K562 (cell line): ENCODE data around the gene PPP1R14C. TPM values are rescaled to one million over a fixed set of nuclear protein-coding genes. Genes with fewer than 3 reads are reported as not detected.

Experiments
- ATF4 ChIP-seq: fragments of 450-650 bp; formaldehyde crosslinking; IDR thresholded peaks from 2 replicates; pipeline ENCODE4 v1.4.0; 2022; ENCODE audit warnings: mild to moderate bottlenecking, moderate library complexity
- ELF4 ChIP-seq: fragments of 450-650 bp; formaldehyde crosslinking; IDR thresholded peaks from 2 replicates; pipeline ENCODE4 v1.4.0; 2022; ENCODE audit warnings: missing genetic modification characterization
- FOXM1 ChIP-seq, 2 experiments: fragments of 450-650 bp in 1 of 2; sonication (generic) in 1 of 2; formaldehyde crosslinking in 1 of 2; IDR thresholded peaks; 2 replicates each; pipeline versions ENCODE4 v1.6.1 to v1.9.0; 2017 to 2022; ENCODE audit warnings: low read depth in 2 of 2, mild to moderate bottlenecking in 2 of 2, missing genetic modification reagents in 1 of 2, moderate library complexity in 1 of 2
- HLTF ChIP-seq: fragments of 450-650 bp; IDR thresholded peaks from 2 replicates; pipeline ENCODE4 v1.6.1; 2016
- HNRNPUL1 ChIP-seq: fragments of 200-400 bp; formaldehyde crosslinking; IDR thresholded peaks from 2 replicates; pipeline ENCODE4 v1.6.1; 2017; ENCODE audit warnings: low read length
- NR2C1 ChIP-seq, 2 experiments: fragments of 450-650 bp; IDR thresholded peaks; 2 replicates each; pipeline ENCODE4 v1.6.1; 2017; ENCODE audit warnings: mild to moderate bottlenecking in 2 of 2, antibody characterized with exemption in 1 of 2, inconsistent platforms in 1 of 2, missing compliant biosample characterization in 1 of 2, missing genetic modification characterization in 1 of 2
- SRSF3 ChIP-seq: fragments of 200-400 bp; formaldehyde crosslinking; IDR thresholded peaks from 2 replicates; pipeline ENCODE4 v1.6.1; 2016; ENCODE audit warnings: mild to moderate bottlenecking, low read length, moderate library complexity; ENCODE audit not compliant: insufficient read depth
- THAP7 ChIP-seq: fragments of 250-450 bp; sonication (Bioruptor Pico); IDR thresholded peaks from 2 replicates; pipeline ENCODE4 v1.5.0; 2021
- TRIM25 ChIP-seq: fragments of 450-650 bp; IDR thresholded peaks from 2 replicates; pipeline ENCODE4 v1.7.0; 2016; ENCODE audit warnings: borderline replicate concordance
- ZBTB5 ChIP-seq: fragments of 450-650 bp; IDR thresholded peaks from 2 replicates; pipeline ENCODE4 v1.6.1; 2017; ENCODE audit warnings: antibody characterized with exemption
- ZEB2 ChIP-seq: fragments of 450-650 bp; IDR thresholded peaks from 2 replicates; pipeline ENCODE4 v1.6.1; 2016
- ZNF695 ChIP-seq: fragments of 450-650 bp; formaldehyde crosslinking; IDR thresholded peaks from 2 replicates; pipeline ENCODE4 v1.4.0; 2020; ENCODE audit warnings: mild to moderate bottlenecking, moderate library complexity
- polyA plus RNA-seq, 8 experiments: library from polyadenylated mRNA; depleted of rRNA in 4 of 8; stranded (reverse) in 5 of 8; unstranded in 3 of 8; fragments of >200 nt; fragmentation: Nextera tagmentation in 2 of 8; fragmentation: Illumina TruSeq in 1 of 8; extraction: Ambion mirVana in 2 of 8; extraction: Trizol in 1 of 8; gene quantifications; 2 replicates each; pipeline versions ENCODE4 v1.2.1 to v1.2.3, GENCODE V29; 2011 to 2014; ENCODE audit warnings: inconsistent platforms in 1 of 8, missing spikeins in 1 of 8
- total RNA-seq, 7 experiments: library from RNA; depleted of rRNA in 6 of 7; stranded (reverse); fragments of >200 nt in 6 of 7; fragmentation: Illumina TruSeq in 2 of 7; extraction: Trizol in 2 of 7; gene quantifications; 2 replicates each; pipeline versions ENCODE4 v1.2.1 to v1.2.3, GENCODE V29; 2011 to 2021; ENCODE audit warnings: low replicate concordance in 1 of 7
- TF ChIP-seq, protein P1 (sequence below): fragments of 450-650 bp; IDR thresholded peaks from 2 replicates; pipeline ENCODE4 v1.6.1; 2016
- TF ChIP-seq, protein P2 (sequence below): fragments of 250-450 bp; sonication (Bioruptor Pico); IDR thresholded peaks from 2 replicates; pipeline ENCODE4 v1.8.0; 2021; ENCODE audit warnings: borderline replicate concordance, mild to moderate bottlenecking, moderate library complexity; ENCODE audit not compliant: poor library complexity, severe bottlenecking
- TF ChIP-seq, protein P3 (sequence below): fragments of 250-450 bp; sonication (Bioruptor Pico); IDR thresholded peaks from 2 replicates; pipeline ENCODE4 v1.4.0; 2020; ENCODE audit warnings: borderline replicate concordance

The PPP1R14C gene
- total and polyA plus RNA-seq, 9 of the 15 experiments (the other 6 are each of a cell fraction or from before 2014, with no cell fraction given), result 4.5 to 16.6 (median 11.9) TPM

GRCh38 chr6:150267686-150268561 is 125.1 kb downstream of the PPP1R14C start (continued):
- no peak; the same call in 1 of the 2 replicates for TF ChIP-seq ATF4 (CRISPR knock-in tag)
- TF ChIP-seq ZNF695, result no peak
- TF ChIP-seq SRSF3, result no peak
- TF ChIP-seq HNRNPUL1, result no peak
- TF ChIP-seq FOXM1 (IDR thresholded peaks at IDR 0.05; ENCODE audit: low read depth), result no peak
- no peak for TF ChIP-seq FOXM1 (CRISPR knock-in tag; IDR thresholded peaks at IDR 0.05; ENCODE audit: low read depth)
- TF ChIP-seq, protein P1, sequence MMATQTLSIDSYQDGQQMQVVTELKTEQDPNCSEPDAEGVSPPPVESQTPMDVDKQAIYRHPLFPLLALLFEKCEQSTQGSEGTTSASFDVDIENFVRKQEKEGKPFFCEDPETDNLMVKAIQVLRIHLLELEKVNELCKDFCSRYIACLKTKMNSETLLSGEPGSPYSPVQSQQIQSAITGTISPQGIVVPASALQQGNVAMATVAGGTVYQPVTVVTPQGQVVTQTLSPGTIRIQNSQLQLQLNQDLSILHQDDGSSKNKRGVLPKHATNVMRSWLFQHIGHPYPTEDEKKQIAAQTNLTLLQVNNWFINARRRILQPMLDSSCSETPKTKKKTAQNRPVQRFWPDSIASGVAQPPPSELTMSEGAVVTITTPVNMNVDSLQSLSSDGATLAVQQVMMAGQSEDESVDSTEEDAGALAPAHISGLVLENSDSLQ, result peak; percentile 73
- TF ChIP-seq THAP7 (CRISPR knock-in tag), result no peak
- TF ChIP-seq ELF4 (CRISPR knock-in tag), result no peak
- no peak for TF ChIP-seq NR2C1 (IDR thresholded peaks at IDR 0.05)
- TF ChIP-seq NR2C1 (tag; IDR thresholded peaks at IDR 0.05), result peak; percentile 48
- TF ChIP-seq ZEB2, result 0 out of 2 replicates have a peak, but pooled peaks have one; percentile 23
- no peak for TF ChIP-seq ZBTB5
- no peak for TF ChIP-seq HLTF
- TF ChIP-seq, protein P2, sequence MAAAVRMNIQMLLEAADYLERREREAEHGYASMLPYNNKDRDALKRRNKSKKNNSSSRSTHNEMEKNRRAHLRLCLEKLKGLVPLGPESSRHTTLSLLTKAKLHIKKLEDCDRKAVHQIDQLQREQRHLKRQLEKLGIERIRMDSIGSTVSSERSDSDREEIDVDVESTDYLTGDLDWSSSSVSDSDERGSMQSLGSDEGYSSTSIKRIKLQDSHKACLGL (CRISPR knock-in tag), result no peak
- no peak for TF ChIP-seq TRIM25
- TF ChIP-seq, protein P3, sequence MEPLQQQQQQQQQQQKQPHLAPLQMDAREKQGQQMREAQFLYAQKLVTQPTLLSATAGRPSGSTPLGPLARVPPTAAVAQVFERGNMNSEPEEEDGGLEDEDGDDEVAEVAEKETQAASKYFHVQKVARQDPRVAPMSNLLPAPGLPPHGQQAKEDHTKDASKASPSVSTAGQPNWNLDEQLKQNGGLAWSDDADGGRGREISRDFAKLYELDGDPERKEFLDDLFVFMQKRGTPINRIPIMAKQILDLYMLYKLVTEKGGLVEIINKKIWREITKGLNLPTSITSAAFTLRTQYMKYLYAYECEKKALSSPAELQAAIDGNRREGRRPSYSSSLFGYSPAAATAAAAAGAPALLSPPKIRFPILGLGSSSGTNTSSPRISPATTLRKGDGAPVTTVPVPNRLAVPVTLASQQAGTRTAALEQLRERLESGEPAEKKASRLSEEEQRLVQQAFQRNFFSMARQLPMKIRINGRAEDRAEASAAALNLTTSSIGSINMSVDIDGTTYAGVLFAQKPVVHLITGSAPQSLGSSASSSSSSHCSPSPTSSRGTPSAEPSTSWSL (CRISPR knock-in tag), result no peak
